Measurements from ENCODE around the gene OR6S1. TPM values are rescaled to one million over a fixed set of nuclear protein-coding genes. Genes with fewer than 3 reads are reported as not detected.

Gene OR6S1
- total RNA-seq, 1 experiment from 2014 or later: not detected

DNA sequence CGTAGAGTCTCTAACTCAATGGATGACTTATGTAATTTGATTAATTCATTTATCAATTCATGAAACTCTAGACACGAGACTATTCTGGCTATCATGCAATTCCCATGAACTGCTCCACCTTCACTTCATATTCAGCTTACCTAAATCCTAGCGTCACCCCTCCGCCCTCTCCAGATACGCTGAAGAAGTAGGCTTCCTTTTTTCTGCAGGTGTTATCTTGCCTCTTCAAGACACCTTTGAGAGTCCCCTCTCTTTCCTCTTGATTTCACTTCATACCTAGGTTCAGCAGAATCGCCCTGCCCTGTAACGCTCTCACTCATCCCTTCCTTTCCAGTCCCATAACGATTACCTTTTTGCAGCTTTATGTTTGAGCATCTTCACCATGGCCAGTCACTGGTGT, 38.9 kb upstream of the OR6S1 start:
- TF ChIP-seq CTCF (IDR thresholded peaks at IDR 0.05) (no peak), REST (IDR thresholded peaks at IDR 0.05; ENCODE audit: insufficient read depth in 1 of 2, low read depth in 2 of 2, low read length in 1 of 2) (no peak), TCF7L2 (IDR thresholded peaks at IDR 0.05; ENCODE audit: low read depth, low read length) (no peak), SIN3A (IDR thresholded peaks at IDR 0.05; ENCODE audit: borderline replicate concordance, insufficient read depth, low read depth, low read length) (no peak), POLR2AphosphoS5 (IDR thresholded peaks at IDR 0.05; ENCODE audit: low read depth, low read length) (no peak)
- no peak for ATAC-seq
- Histone ChIP-seq H3K27me3 (ENCODE audit: control insufficient read depth, insufficient read depth, low read length) (no peaks in the 10 kb centered on the region), H3K4me3 (ENCODE audit: low read depth in 2 of 2, low read length in 2 of 2) (peak overlapping the region; percentile 81 to 97), H3K4me1 (ENCODE audit: control insufficient read depth, insufficient read depth, low read length) (peaks cover 2% of the 10 kb centered on the region), H3K27ac (ENCODE audit: low read length) (peak overlapping the region; percentile 69; the same call in 1 of the 2 replicates), H3K9me3 (ENCODE audit: control insufficient read depth, insufficient read depth, low read depth, low read length) (no peaks in the 10 kb centered on the region), H3K36me3 (ENCODE audit: control insufficient read depth, insufficient read depth, low read length) (no peaks in the 10 kb centered on the region)
- no peak for DNase-seq (ENCODE audit: low read depth, low spot score)
- POLR2A ChIA-PET: no interaction called here
- in situ Hi-C loops (cut with HindIII; ENCODE audit: low pct_unique_long_range_greater_than_20kb, low sequenced_read_pairs): no loop called here
- no TSS peak for BruUV-seq (replicated peaks)
- intact Hi-C loops (cut with micrococcal nuclease; ENCODE audit: unreplicated experiment): loop anchor here (5.0 kb wide), 1 partner anchor 68 kb away; no protein-coding TSS in a partner anchor
- CTCF ChIA-PET: no interaction called here

DNA sequence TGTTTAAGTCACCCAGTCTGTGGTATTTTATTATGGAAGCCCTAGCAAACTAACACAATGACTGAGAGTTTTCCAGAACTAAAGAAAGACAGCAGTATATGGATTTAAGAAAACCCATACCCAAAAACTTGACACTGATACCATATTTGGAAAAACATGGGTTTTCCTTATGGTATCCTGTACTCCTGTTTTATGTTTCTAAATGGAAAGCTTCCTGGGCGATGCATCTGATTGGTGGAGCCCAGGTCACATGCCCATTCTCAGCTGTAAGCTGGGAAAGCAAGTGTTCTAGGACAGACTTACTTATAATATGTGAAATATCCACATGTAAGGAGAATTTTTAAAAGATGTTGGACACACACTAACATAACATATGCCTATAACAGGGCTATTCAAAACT, 38.4 kb upstream of the OR6S1 start:
- Histone ChIP-seq H3K27ac (ENCODE audit: low read length) (0 out of 2 replicates have a peak overlapping the region, but pooled peaks have one; percentile 69), H3K4me3 (ENCODE audit: low read depth in 2 of 2, low read length in 2 of 2) (peak overlapping the region; percentile 81 to 97), H3K36me3 (ENCODE audit: control insufficient read depth, insufficient read depth, low read length) (no peaks in the 10 kb centered on the region), H3K27me3 (ENCODE audit: control insufficient read depth, insufficient read depth, low read length) (no peaks in the 10 kb centered on the region), H3K9me3 (ENCODE audit: control insufficient read depth, insufficient read depth, low read depth, low read length) (no peaks in the 10 kb centered on the region), H3K4me1 (ENCODE audit: control insufficient read depth, insufficient read depth, low read length) (no peaks in the 10 kb centered on the region; the same call in none of the 2 replicates)
- BruUV-seq (replicated peaks): no TSS peak
- TF ChIP-seq POLR2AphosphoS5 (IDR thresholded peaks at IDR 0.05; ENCODE audit: low read depth, low read length) (no peak), SIN3A (IDR thresholded peaks at IDR 0.05; ENCODE audit: borderline replicate concordance, insufficient read depth, low read depth, low read length) (no peak), TCF7L2 (IDR thresholded peaks at IDR 0.05; ENCODE audit: low read depth, low read length) (no peak), CTCF (IDR thresholded peaks at IDR 0.05) (no peak), REST (IDR thresholded peaks at IDR 0.05; ENCODE audit: insufficient read depth in 1 of 2, low read depth in 2 of 2, low read length in 1 of 2) (no peak)
- DNase-seq (ENCODE audit: low read depth, low spot score): peak; percentile 52
- ATAC-seq: no peak
- intact Hi-C loops (cut with micrococcal nuclease; ENCODE audit: unreplicated experiment) (loop anchor here (5.0 kb wide), 1 partner anchor 68 kb away; no protein-coding TSS in a partner anchor), in situ Hi-C loops (cut with HindIII; ENCODE audit: low pct_unique_long_range_greater_than_20kb, low sequenced_read_pairs) (no loop called here)
- ChIA-PET CTCF (no interaction called here), POLR2A (no interaction called here)
